Measurements from ENCODE around the gene PARVB. TPM values are rescaled to one million over a fixed set of nuclear protein-coding genes. Genes with fewer than 3 reads are reported as not detected.
"Not testable (repeated sequence)": the region's sequence is repeated elsewhere in the genome, so short reads cannot be mapped to it uniquely, and the experiment has no call there.

The PARVB gene
- total RNA-seq, 4 donors from 2014 or later = 33.5 to 73.5 (median 41.5) TPM

GRCh38 chr22:44051358-44051757 lies 27.3 kb downstream of the PARVB start:
- 69 to 89% methylated on average over 6 of the region's 6 CpGs for WGBS, 2 donors
- peaks cover 0 to 5% (median 0%) of the 10 kb centered on the region in 4 donors for H3K4me1 ChIP-seq

GRCh38 chr22:44051961-44052360 lies 27.9 kb downstream of the PARVB start:
- DNase-seq (ENCODE audit: low spot score in 2 of 2) = no peak
- no peak for TF ChIP-seq POLR2A (IDR thresholded peaks at IDR 0.05)
- no peak for TF ChIP-seq EP300 (IDR thresholded peaks at IDR 0.05)
- TF ChIP-seq CTCF (IDR thresholded peaks at IDR 0.05) = no peak
- Histone ChIP-seq H3K9me3 (no peaks in the 10 kb centered on the region), H3K4me1 (peaks cover 0 to 5% (median 0%) of the 10 kb centered on the region in 4 donors), H3K27ac (no peak overlapping the region), H3K36me3 (no peaks in the 10 kb centered on the region), H3K4me3 (no peak overlapping the region), H3K27me3 (no peaks in the 10 kb centered on the region)
- 75 to 79% methylated on average over 13 of the region's 13 CpGs for WGBS, 2 donors

More at GRCh38 chr22:44051358-44051757, 27.3 kb downstream of the PARVB start:
- no peak for DNase-seq (ENCODE audit: low spot score in 2 of 2)
- H3K27me3 ChIP-seq = no peaks in the 10 kb centered on the region
- H3K36me3 ChIP-seq = peaks cover 0 to 2% (median 0%) of the 10 kb centered on the region in 3 donors
- H3K27ac ChIP-seq = no peak overlapping the region
- no peak overlapping the region for H3K4me3 ChIP-seq
- H3K9me3 ChIP-seq = no peaks in the 10 kb centered on the region
- TF ChIP-seq CTCF (IDR thresholded peaks at IDR 0.05) (no peak), POLR2A (IDR thresholded peaks at IDR 0.05) (no peak), EP300 (IDR thresholded peaks at IDR 0.05) (no peak)

GRCh38 chr22:44055805-44056204 lies 31.7 kb downstream of the PARVB start:
- DNase-seq (ENCODE audit: low spot score in 2 of 2) = no peak
- no peaks in the 10 kb centered on the region for H3K36me3 ChIP-seq
- no peak overlapping the region for H3K27ac ChIP-seq
- 94% methylated on average over 16 of the region's 16 CpGs for WGBS, 2 donors
- H3K4me3 ChIP-seq = no peak overlapping the region
- no peaks in the 10 kb centered on the region for H3K27me3 ChIP-seq
- no peak for TF ChIP-seq POLR2A (IDR thresholded peaks at IDR 0.05)
- no peak for TF ChIP-seq EP300 (IDR thresholded peaks at IDR 0.05)
- no peak for TF ChIP-seq CTCF (IDR thresholded peaks at IDR 0.05)
- H3K4me1 ChIP-seq = peaks cover 0 to 11% (median 0%) of the 10 kb centered on the region in 4 donors
- peaks cover 0 to 9% (median 0%) of the 10 kb centered on the region in 4 donors for H3K9me3 ChIP-seq

- WGBS, 2 donors = 56 to 58% methylated on average over 4 of the region's 4 CpGs
These were observed 32.5 kb downstream of the PARVB start for GRCh38 chr22:44056649-44057048.

GRCh38 chr22:44057401-44057987 lies 33.4 kb downstream of the PARVB start:
- Histone ChIP-seq H3K9me3 (peaks cover 0 to 13% (median 0%) of the 10 kb centered on the region in 4 donors), H3K27ac (peak overlapping the region in 1 of 4 donors; percentile 20), H3K4me1 (peaks cover 0 to 11% (median 0%) of the 10 kb centered on the region in 4 donors), H3K36me3 (no peaks in the 10 kb centered on the region), H3K27me3 (no peaks in the 10 kb centered on the region), H3K4me3 (no peak overlapping the region)
- DNase-seq (ENCODE audit: low spot score in 2 of 2) = no peak
- TF ChIP-seq EP300 (IDR thresholded peaks at IDR 0.05) (peak in 1 of 2 donors; percentile 45), POLR2A (IDR thresholded peaks at IDR 0.05) (no peak)
- WGBS, 2 donors = 51 to 53% methylated on average over 10 to 11 of the region's 11 CpGs

More at GRCh38 chr22:44056649-44057048, 32.5 kb downstream of the PARVB start:
- DNase-seq (ENCODE audit: low spot score in 2 of 2); H3K27ac ChIP-seq; H3K27me3 ChIP-seq; H3K36me3 ChIP-seq; H3K4me3 ChIP-seq: not testable (repeated sequence)
- Histone ChIP-seq H3K4me1 (peaks cover 0 to 11% (median 0%) of the 10 kb centered on the region in 4 donors), H3K9me3 (peaks cover 0 to 13% (median 0%) of the 10 kb centered on the region in 4 donors)

GRCh38 chr22:44063462-44064371 lies 39.6 kb downstream of the PARVB start:
- Histone ChIP-seq H3K36me3 (no peaks in the 10 kb centered on the region), H3K27me3 (no peaks in the 10 kb centered on the region), H3K4me1 (peaks cover 0 to 4% (median 0%) of the 10 kb centered on the region in 4 donors), H3K27ac (no peak overlapping the region), H3K9me3 (peaks cover 0 to 13% (median 0%) of the 10 kb centered on the region in 4 donors), H3K4me3 (no peak overlapping the region)
- 85 to 88% methylated on average over 34 of the region's 35 CpGs for whole genome bisulfite sequencing, 2 donors
- DNase-seq (ENCODE audit: low spot score in 2 of 2) = no peak
- TF ChIP-seq CTCF (IDR thresholded peaks at IDR 0.05) (no peak), EP300 (IDR thresholded peaks at IDR 0.05) (no peak), POLR2A (IDR thresholded peaks at IDR 0.05) (no peak)
